Ovary (tissue), 3 donors: Measurements from ENCODE around the gene CYB561A3.

Experiments used
- CTCF ChIP-seq, 3 donors: fragments of 450-650 bp in 2 of 3; fragments of 200-600 bp in 1 of 3; IDR thresholded peaks; one replicate each; pipeline versions ENCODE4 v1.5.1 to v1.8.0; 2016 to 2022; ENCODE audit warnings: antibody characterized with exemption in 3 of 3, mild to moderate bottlenecking in 1 of 3
- EP300 ChIP-seq: sonication (generic); formaldehyde crosslinking; IDR thresholded peaks from one replicate; pipeline ENCODE4 v1.6.1; 2017; ENCODE audit warnings: antibody characterized with exemption
- POLR2A ChIP-seq: fragments of 450-650 bp; IDR thresholded peaks from one replicate; pipeline ENCODE4 v1.6.1; 2017; ENCODE audit warnings: antibody characterized with exemption, mild to moderate bottlenecking, moderate library complexity
- donor health status: DM: no; HTN: no; CAD: no.

GRCh38 chr11:61349916-61350315 lies 11.8 kb downstream of the CYB561A3 start:
- TF ChIP-seq CTCF (IDR thresholded peaks at IDR 0.05): no peak
- TF ChIP-seq POLR2A: no peak
- TF ChIP-seq EP300: no peak
